Astrocyte of the spinal cord (primary cell): ENCODE results near the gene SH3BGRL.

Source experiments
- DNase-seq: peaks from one replicate; pipeline ENCODE4 v3.0.0; 2011; ENCODE audit warnings: low read depth, low spot score
- H3K4me3 ChIP-seq: 2 replicates; pipeline ENCODE4 v1.5.1; 2011; ENCODE audit warnings: low read depth, mild to moderate bottlenecking, low read length, moderate library complexity
- CTCF ChIP-seq: IDR thresholded peaks from 2 replicates; pipeline ENCODE4 v1.5.1; 2012; ENCODE audit warnings: low read depth, mild to moderate bottlenecking, low read length, inconsistent platforms
- in situ Hi-C: cut with HindIII; loops from 2 replicates; pipeline ENCODE4 v1.10.0; 2017; ENCODE audit warnings: low sequenced_read_pairs

Gene SH3BGRL

GRCh38 chrX:81241753-81242152 is 39.9 kb downstream of the SH3BGRL start:
- in situ Hi-C loops = no loop called here
- no peak for DNase-seq

GRCh38 chrX:81255876-81256275 is 54.0 kb downstream of the SH3BGRL start:
- DNase-seq = no peak
- no peak for TF ChIP-seq CTCF
- in situ Hi-C loops = no loop called here
- H3K4me3 ChIP-seq = no peak overlapping the region

More at GRCh38 chrX:81241753-81242152, 39.9 kb downstream of the SH3BGRL start:
- no peak overlapping the region for H3K4me3 ChIP-seq
- no peak for TF ChIP-seq CTCF

- no peak overlapping the region for H3K4me3 ChIP-seq
- DNase-seq = no peak
- in situ Hi-C loops = no loop called here
- TF ChIP-seq CTCF = no peak
Measured at GRCh38 chrX:81257817-81258216, 55.9 kb downstream of the SH3BGRL start.

- in situ Hi-C loops = no loop called here
- no peak overlapping the region for H3K4me3 ChIP-seq
- no peak for TF ChIP-seq CTCF
- peak; percentile 66 for DNase-seq
Measured at GRCh38 chrX:81259020-81259713, 57.3 kb downstream of the SH3BGRL start.

GRCh38 chrX:81259714-81260395 is 58.0 kb downstream of the SH3BGRL start:
- TF ChIP-seq CTCF = no peak
- peak; percentile 34 for DNase-seq
- in situ Hi-C loops = no loop called here
- no peak overlapping the region for H3K4me3 ChIP-seq

GRCh38 chrX:81261576-81261975 is 59.7 kb downstream of the SH3BGRL start:
- in situ Hi-C loops = no loop called here
- no peak overlapping the region for H3K4me3 ChIP-seq
- TF ChIP-seq CTCF = no peak
- peak; percentile 57 for DNase-seq
